Stomach (tissue), 4 donors: ENCODE data around the gene PLEKHG4.

Source experiments
- CTCF ChIP-seq, 7 experiments: fragments of 450-650 bp in 4 of 7; fragments of 200-600 bp in 3 of 7; sonication (generic) in 3 of 7; IDR thresholded peaks; one replicate each; pipeline ENCODE4 v1.5.1; 2016 to 2019; ENCODE audit warnings: antibody characterized with exemption in 7 of 7, control low read depth in 2 of 7, mild to moderate bottlenecking in 1 of 7
- EP300 ChIP-seq: sonication (generic); formaldehyde crosslinking; IDR thresholded peaks from one replicate; pipeline ENCODE4 v1.6.1; 2017; ENCODE audit warnings: antibody characterized with exemption
- POLR2A ChIP-seq, 4 donors: fragments of 450-650 bp; IDR thresholded peaks; one replicate each; pipeline ENCODE4 v1.6.1; 2016; ENCODE audit warnings: antibody characterized with exemption in 4 of 4, control low read depth in 2 of 4, mild to moderate bottlenecking in 1 of 4, moderate library complexity in 1 of 4
- POLR2AphosphoS5 ChIP-seq, 3 donors: sonication (generic); formaldehyde crosslinking; IDR thresholded peaks; one replicate each; pipeline ENCODE4 v1.6.1; 2016; ENCODE audit warnings: antibody characterized with exemption in 3 of 3

- TF ChIP-seq CTCF (IDR thresholded peaks at IDR 0.05) (no peak), EP300 (no peak), POLR2AphosphoS5 (IDR thresholded peaks at IDR 0.05) (no peak), POLR2A (IDR thresholded peaks at IDR 0.05) (no peak)
These were observed 45.1 kb upstream of the PLEKHG4 start for GRCh38 chr16:67234180-67234597.
